HFF-Myc (cell line): ENCODE data around the gene TECTB.

Source experiments
- DNase-seq: peaks from one replicate; pipeline ENCODE4 v3.0.0-alpha.2; 2011; ENCODE audit warnings: low read depth; ENCODE audit errors: extremely low read depth
- H3K4me3 ChIP-seq: replicated peaks from 2 replicates; pipeline ENCODE4 v1.5.1; 2011; ENCODE audit warnings: low read depth, mild to moderate bottlenecking, control low read depth, low read length
- CTCF ChIP-seq: IDR thresholded peaks from 2 replicates; pipeline ENCODE4 v1.5.1; 2012; ENCODE audit warnings: mild to moderate bottlenecking, low read depth, low read length, control low read depth; ENCODE audit errors: missing control alignments

Gene TECTB

DNA sequence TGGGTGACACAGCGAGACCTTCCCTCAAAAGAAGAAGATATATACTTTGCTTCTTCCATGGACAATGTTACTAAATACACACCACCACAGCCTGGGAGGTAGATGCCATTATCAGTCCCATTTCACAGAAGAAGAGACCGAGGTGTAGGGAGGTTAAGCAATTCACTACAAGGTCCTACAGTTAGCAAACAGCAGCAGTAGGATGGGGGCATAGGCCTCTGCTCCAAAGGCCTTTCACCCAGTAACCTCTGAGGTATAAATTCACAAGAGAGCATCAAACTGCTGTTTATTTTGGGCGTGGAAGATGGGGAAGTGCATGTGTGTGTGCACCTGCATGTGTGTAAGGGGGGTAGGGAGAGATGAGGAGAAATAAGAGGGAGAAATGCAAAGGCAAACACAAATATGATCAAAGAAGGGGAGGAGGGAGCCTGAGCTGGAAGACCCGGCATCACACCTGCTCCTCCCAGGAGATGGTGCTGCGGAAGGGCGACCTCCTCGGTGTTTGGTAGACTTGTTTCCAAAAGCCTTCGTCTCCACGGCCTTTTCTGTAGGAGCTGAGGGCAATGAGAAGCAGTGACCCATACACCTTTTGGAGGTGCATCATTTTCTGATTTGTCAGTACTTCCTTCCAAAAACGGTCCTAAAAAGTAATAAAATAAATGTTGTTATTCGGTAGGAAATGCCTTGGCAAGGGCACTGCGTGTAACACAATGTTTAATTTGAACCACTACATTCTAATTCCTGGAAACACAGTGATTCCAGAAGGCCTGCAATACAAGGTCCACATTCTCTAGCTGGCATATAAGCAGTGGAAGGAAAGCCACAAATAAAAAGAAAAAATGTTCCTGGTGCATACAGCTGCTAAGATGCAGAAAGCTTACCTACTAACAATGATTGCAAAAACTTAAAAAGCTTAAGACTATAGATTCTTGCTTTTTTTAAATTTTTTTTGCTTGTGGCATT is 64.8 kb downstream of the TECTB start:
- no peak for DNase-seq
- no peak for TF ChIP-seq CTCF
- H3K4me3 ChIP-seq, result no peak overlapping the region

GRCh38 chr10:112348759-112349158 is 65.6 kb downstream of the TECTB start:
- H3K4me3 ChIP-seq, result no peak overlapping the region
- no peak for DNase-seq
- no peak for TF ChIP-seq CTCF

DNA sequence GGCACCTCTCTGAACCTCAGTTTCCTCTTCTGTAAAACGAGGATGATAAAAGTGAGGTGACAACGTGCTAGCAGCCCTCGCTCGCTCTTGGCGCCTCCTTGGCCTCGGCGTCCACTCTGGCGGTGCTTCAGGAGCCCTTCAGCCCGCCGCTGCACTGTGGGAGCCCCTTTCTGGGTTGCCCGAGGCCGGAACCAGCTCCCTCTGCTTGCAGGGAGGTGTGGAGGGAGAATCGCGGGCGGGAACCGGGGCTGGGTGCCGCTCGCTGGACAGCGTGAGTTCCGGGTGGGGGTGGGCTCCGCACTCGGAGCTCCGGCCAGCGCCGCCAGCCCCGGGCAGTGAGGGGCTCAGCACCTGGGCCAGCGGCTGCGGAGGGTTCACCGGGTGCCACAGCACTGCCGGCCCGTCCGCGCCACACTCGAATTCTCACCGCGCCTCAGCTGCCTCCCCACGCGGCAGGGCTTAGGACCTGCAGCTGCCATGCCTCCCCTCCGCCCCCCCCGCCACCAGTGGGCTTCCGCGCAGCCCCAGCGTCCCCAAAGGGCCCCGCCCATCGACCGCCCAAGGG is 66.4 kb downstream of the TECTB start:
- no peak overlapping the region for H3K4me3 ChIP-seq
- no peak for DNase-seq
- TF ChIP-seq CTCF, result no peak

- DNase-seq, result no peak
- no peak for TF ChIP-seq CTCF
- no peak overlapping the region for H3K4me3 ChIP-seq
Observed at GRCh38 chr10:112351146-112351545, 67.9 kb downstream of the TECTB start.

- no peak for TF ChIP-seq CTCF
- DNase-seq, result no peak
- H3K4me3 ChIP-seq, result no peak overlapping the region
Observed at GRCh38 chr10:112352044-112352443, 68.8 kb downstream of the TECTB start.

DNA sequence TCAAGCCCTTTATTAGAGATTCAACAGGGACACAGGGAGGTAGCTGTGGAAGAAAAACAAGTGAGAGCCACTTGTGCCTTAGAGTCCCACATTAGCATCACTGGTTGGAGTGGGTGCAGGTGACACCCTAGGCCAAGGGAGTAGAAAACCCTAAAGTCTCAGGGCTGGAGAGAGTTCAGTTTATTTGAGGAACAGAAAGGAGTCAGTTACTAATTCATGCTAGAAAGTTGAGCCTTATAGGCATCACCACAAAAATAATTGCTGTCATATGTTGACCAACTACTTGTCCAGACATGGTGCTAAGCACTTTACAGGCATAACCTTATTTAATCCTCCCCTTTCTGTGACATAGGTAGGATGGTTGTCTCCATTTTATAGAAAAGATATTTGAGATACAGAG is 69.8 kb downstream of the TECTB start:
- DNase-seq, result no peak
- TF ChIP-seq CTCF, result no peak
- no peak overlapping the region for H3K4me3 ChIP-seq
